GM18858 (cell line): ENCODE measurements around the gene PSENEN.
"Not testable (repeated sequence)": the region's sequence is repeated elsewhere in the genome, so short reads cannot be mapped to it uniquely, and the experiment has no call there.

ENCODE experiments used
- ATAC-seq: cut with Tn5 transposase; IDR thresholded peaks from one replicate; pipeline ENCODE4 v1.9.1; 2021; ENCODE audit not compliant: unreplicated experiment

PSENEN gene

GRCh38 chr19:35768082-35768421, 22.6 kb downstream of the PSENEN start:
- no peak for ATAC-seq

- ATAC-seq: not testable (repeated sequence)
Observed at GRCh38 chr19:35772362-35772761, 26.9 kb downstream of the PSENEN start.

GRCh38 chr19:35773020-35773806, 27.8 kb downstream of the PSENEN start:
- ATAC-seq: no peak

GRCh38 chr19:35774274-35775045, 29.0 kb downstream of the PSENEN start:
- ATAC-seq: no peak

- no peak for ATAC-seq
Observed at GRCh38 chr19:35775046-35775297, 29.5 kb downstream of the PSENEN start.

GRCh38 chr19:35775298-35776101, 30.0 kb downstream of the PSENEN start, which contains the start of gene ARHGAP33:
Gene ARHGAP33, plus strand, starts transcription at chr19:35775564. Its CDS starts 95 bp downstream, at chr19:35775659.
- peak; percentile 74 for ATAC-seq

GRCh38 chr19:35776102-35776788, 30.8 kb downstream of the PSENEN start:
- ATAC-seq: no peak

GRCh38 chr19:35777086-35777841, 31.8 kb downstream of the PSENEN start:
- ATAC-seq: no peak

- no peak for ATAC-seq
Observed at GRCh38 chr19:35777961-35778360, 32.5 kb downstream of the PSENEN start.

GRCh38 chr19:35779033-35779432, 33.6 kb downstream of the PSENEN start:
- no peak for ATAC-seq

GRCh38 chr19:35780058-35780457, 34.6 kb downstream of the PSENEN start:
- ATAC-seq: no peak

- no peak for ATAC-seq
Observed at GRCh38 chr19:35780717-35781116, 35.3 kb downstream of the PSENEN start.

GRCh38 chr19:35781650-35782049, 36.2 kb downstream of the PSENEN start:
- ATAC-seq: no peak

GRCh38 chr19:35782589-35782988, 37.1 kb downstream of the PSENEN start:
- no peak for ATAC-seq

- no peak for ATAC-seq
Observed at GRCh38 chr19:35783469-35784434, 38.3 kb downstream of the PSENEN start.

- no peak for ATAC-seq
Observed at GRCh38 chr19:35784503-35785338, 39.3 kb downstream of the PSENEN start.

GRCh38 chr19:35785339-35785627, 39.8 kb downstream of the PSENEN start:
- ATAC-seq: no peak

- no peak for ATAC-seq
Observed at GRCh38 chr19:35786299-35787160, 41.1 kb downstream of the PSENEN start.
